Neutrophil (primary cell): ENCODE measurements around the gene ANKRD44.

Experiments
- H3K27ac ChIP-seq: fragments of 200-600 bp; sonication (generic); 2 replicates; pipeline ENCODE4 v1.5.1; 2016; ENCODE audit warnings: mild to moderate bottlenecking, moderate library complexity
- H3K27me3 ChIP-seq: fragments of 200-600 bp; sonication (generic); 2 replicates; pipeline ENCODE4 v1.6.0; 2016; ENCODE audit warnings: mild to moderate bottlenecking
- H3K36me3 ChIP-seq: fragments of 200-600 bp; sonication (generic); 2 replicates; pipeline ENCODE4 v1.5.1; 2017
- H3K4me1 ChIP-seq, 2 experiments: fragments of 200-600 bp in 1 of 2; sonication (generic) in 1 of 2; 1 replicate in 1 of 2; 2 replicates in 1 of 2; pipeline versions ENCODE4 v1.5.1 to v1.6.1; 2013 to 2016; ENCODE audit warnings: low read depth in 1 of 2, low read length in 1 of 2, mild to moderate bottlenecking in 1 of 2, moderate library complexity in 1 of 2; ENCODE audit not compliant: control insufficient read depth in 1 of 2, insufficient read depth in 1 of 2
- H3K4me3 ChIP-seq, 2 experiments: fragments of 200-600 bp in 1 of 2; sonication (generic) in 1 of 2; 1 replicate in 1 of 2; 2 replicates in 1 of 2; pipeline ENCODE4 v1.5.1; 2013 to 2016; ENCODE audit warnings: low read depth in 1 of 2, low read length in 1 of 2, mild to moderate bottlenecking in 1 of 2, moderate library complexity in 1 of 2
- H3K9me3 ChIP-seq: fragments of 200-600 bp; sonication (generic); 2 replicates; pipeline ENCODE4 v1.5.1; 2016
- CTCF ChIP-seq: fragments of 200-600 bp; sonication (generic); IDR thresholded peaks from 2 replicates; pipeline ENCODE4 v1.5.1; 2016; ENCODE audit warnings: antibody characterized with exemption

The ANKRD44 gene

DNA sequence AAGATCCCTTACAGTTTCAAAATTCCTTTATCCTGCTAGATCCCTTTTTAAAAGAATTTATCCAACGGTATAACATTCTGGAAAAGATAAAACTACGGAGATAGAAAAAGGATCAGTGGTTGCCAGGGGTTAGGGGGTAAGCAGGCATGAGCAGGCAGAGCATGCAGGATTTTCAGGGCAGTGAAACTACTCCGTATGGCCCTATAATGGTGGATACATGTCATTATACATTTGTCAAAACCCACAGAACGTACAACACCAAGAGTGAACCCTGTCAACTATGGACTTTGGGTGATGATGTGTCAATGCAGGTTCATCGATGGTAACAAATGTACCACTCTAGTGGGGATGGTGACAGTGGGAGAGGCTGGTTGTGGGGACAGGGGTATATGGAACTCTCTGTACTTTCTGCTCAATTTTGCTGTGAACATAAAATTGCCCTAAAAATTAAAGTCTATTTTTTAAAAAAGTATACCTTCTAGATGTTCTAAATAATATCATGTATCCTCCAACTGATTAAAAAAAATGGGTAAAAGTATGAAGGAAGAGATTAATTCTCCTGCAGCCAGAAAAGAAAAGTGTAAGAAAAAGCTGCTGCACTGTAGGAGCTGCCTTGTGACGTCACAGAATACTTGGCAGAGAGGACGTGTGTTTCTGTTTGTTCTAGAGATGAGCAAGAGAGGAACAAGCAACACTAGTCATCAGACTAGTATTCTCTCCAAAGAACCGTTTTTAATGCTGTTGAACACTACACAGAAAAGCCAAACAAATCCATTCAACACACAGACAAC, 23.6 kb downstream of the ANKRD44 start:
- Histone ChIP-seq H3K9me3 (no peaks in the 10 kb centered on the region), H3K4me3 (no peak overlapping the region), H3K4me1 (peaks cover 32 to 40% of the 10 kb centered on the region in 2 experiments), H3K27ac (peak overlapping the region; percentile 86), H3K27me3 (no peaks in the 10 kb centered on the region), H3K36me3 (peaks cover 4% of the 10 kb centered on the region)
- TF ChIP-seq CTCF = no peak

DNA sequence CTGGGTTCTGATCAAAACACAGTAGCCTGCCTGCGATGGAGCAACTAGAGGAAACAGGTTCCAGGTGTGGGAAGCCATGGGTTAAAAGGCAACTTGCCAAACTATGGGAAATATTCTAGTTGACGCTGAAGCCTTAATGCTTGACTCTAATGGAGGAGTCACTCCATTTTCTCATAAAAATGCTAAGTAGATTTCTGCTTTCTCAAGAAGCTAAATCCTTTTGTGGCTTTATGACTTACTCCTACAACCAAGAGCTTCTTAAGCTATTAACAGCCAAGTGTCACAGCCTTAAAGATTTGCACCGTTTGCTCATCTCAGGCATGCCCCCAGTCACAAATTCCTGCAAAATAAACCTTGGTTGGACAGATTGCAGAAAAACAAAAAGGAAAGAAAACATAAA, 25.2 kb downstream of the ANKRD44 start:
- peak overlapping the region; percentile 57 for H3K27ac ChIP-seq
- no peak overlapping the region for H3K4me3 ChIP-seq
- H3K36me3 ChIP-seq = no peaks in the 10 kb centered on the region
- peaks cover 47 to 53% of the 10 kb centered on the region in 2 experiments for H3K4me1 ChIP-seq
- no peaks in the 10 kb centered on the region for H3K9me3 ChIP-seq
- H3K27me3 ChIP-seq = no peaks in the 10 kb centered on the region
- TF ChIP-seq CTCF = no peak

DNA sequence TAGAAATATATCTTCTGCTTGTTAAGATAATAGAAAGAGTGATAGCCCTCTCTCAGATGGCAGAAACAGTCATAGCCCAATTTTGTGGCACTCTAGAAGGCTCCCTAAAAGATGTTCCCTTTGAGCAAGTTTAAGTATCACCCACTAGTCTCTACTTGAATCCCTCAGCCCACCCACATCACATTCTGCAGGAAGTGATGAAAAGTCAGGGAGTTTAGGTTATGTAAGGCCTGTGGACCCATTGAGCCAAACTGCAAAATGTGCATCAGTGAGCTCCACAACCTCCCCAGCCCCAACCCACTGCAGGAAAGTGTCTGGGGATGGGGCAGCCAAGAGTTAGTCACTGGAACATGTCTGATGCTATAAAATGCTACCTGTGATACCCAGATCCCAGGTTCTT, 25.6 kb downstream of the ANKRD44 start:
- no peak for TF ChIP-seq CTCF
- Histone ChIP-seq H3K4me3 (no peak overlapping the region), H3K27me3 (no peaks in the 10 kb centered on the region), H3K27ac (peak overlapping the region; percentile 57), H3K36me3 (no peaks in the 10 kb centered on the region), H3K9me3 (no peaks in the 10 kb centered on the region), H3K4me1 (peaks cover 51 to 57% of the 10 kb centered on the region in 2 experiments)

GRCh38 chr2:197281421-197281820, 29.2 kb downstream of the ANKRD44 start:
- H3K4me1 ChIP-seq = peaks cover 63 to 74% of the 10 kb centered on the region in 2 experiments
- no peaks in the 10 kb centered on the region for H3K27me3 ChIP-seq
- peak overlapping the region; percentile 78 for H3K27ac ChIP-seq
- TF ChIP-seq CTCF = no peak
- H3K4me3 ChIP-seq = no peak overlapping the region
- H3K9me3 ChIP-seq = no peaks in the 10 kb centered on the region
- H3K36me3 ChIP-seq = no peaks in the 10 kb centered on the region

DNA sequence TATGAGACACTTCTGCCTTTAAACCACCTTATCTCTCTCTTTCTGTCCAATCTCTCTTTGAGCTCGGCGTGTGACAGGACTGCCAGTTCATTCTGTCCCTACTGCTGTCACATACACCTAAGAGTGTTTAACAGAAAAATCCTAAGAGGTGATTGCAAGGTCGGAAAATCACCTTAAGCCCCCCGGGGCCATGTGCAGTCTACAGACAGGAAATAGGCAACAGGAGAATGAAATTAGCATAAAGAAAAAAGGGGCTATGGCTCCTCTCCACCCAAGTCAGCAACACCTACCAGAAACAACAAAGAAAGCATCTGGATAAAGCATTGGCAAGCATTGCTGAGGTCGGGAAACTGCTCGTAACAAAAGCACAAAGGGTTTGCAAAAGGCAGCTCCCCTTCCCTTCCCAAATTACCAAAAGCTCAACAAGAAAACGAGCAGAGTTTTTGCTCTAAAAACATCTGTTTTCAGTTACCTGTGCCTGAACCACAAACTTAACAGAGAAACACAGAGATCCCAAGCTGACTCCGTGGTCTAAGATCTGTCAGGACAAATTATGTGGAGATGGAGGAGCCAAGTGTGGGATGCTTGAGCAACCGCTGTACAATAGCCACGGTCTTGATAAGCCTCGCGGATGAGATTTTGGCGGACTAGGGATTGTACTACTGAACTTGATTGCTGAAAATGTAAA, 30.4 kb downstream of the ANKRD44 start:
- Histone ChIP-seq H3K4me1 (peaks cover 60 to 67% of the 10 kb centered on the region in 2 experiments), H3K27ac (peak overlapping the region; percentile 78), H3K9me3 (no peaks in the 10 kb centered on the region), H3K27me3 (no peaks in the 10 kb centered on the region), H3K36me3 (no peaks in the 10 kb centered on the region), H3K4me3 (no peak overlapping the region)
- TF ChIP-seq CTCF = no peak
